Gastroesophageal sphincter (tissue), 3 donors: ENCODE results near the gene WFDC11.

Experiments
- POLR2A ChIP-seq, 2 donors: fragments of 450-650 bp; IDR thresholded peaks; one replicate each; pipeline ENCODE4 v1.6.1; 2017; ENCODE audit warnings: antibody characterized with exemption in 2 of 2, mild to moderate bottlenecking in 2 of 2, moderate library complexity in 1 of 2
- POLR2AphosphoS5 ChIP-seq: sonication (generic); formaldehyde crosslinking; IDR thresholded peaks from one replicate; pipeline ENCODE4 v1.6.1; 2017; ENCODE audit warnings: antibody characterized with exemption
- TF ChIP-seq, protein P1 (sequence below), 4 experiments: fragments of 200-600 bp in 2 of 4; fragments of 450-650 bp in 2 of 4; sonication (generic) in 1 of 4; IDR thresholded peaks; one replicate each; pipeline ENCODE4 v1.5.1; 2017 to 2019; ENCODE audit warnings: antibody characterized with exemption in 4 of 4, mild to moderate bottlenecking in 2 of 4, moderate library complexity in 2 of 4

DNA sequence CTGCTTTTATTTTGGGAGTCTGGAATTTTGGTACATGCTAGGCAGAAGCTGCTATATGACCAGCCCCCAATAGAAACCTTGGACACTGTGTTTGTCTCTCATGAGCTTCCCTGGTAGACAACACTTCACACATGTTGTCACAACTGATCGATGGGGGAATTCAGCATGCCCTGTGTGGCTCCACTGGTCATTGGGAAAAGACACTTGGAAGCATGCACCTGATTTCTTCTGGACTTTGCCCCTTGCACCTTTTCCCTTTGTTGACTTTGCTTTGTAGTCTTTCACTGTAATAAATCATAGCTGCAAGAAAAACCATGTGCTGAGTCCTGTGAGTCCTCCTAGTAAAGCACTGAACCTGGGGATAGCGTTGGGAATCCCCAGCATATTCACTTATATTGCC lies 48.4 kb downstream of the WFDC11 start:
- TF ChIP-seq, protein P1, sequence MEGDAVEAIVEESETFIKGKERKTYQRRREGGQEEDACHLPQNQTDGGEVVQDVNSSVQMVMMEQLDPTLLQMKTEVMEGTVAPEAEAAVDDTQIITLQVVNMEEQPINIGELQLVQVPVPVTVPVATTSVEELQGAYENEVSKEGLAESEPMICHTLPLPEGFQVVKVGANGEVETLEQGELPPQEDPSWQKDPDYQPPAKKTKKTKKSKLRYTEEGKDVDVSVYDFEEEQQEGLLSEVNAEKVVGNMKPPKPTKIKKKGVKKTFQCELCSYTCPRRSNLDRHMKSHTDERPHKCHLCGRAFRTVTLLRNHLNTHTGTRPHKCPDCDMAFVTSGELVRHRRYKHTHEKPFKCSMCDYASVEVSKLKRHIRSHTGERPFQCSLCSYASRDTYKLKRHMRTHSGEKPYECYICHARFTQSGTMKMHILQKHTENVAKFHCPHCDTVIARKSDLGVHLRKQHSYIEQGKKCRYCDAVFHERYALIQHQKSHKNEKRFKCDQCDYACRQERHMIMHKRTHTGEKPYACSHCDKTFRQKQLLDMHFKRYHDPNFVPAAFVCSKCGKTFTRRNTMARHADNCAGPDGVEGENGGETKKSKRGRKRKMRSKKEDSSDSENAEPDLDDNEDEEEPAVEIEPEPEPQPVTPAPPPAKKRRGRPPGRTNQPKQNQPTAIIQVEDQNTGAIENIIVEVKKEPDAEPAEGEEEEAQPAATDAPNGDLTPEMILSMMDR (IDR thresholded peaks at IDR 0.05) = no peak
- no peak for TF ChIP-seq POLR2AphosphoS5
- no peak for TF ChIP-seq POLR2A (IDR thresholded peaks at IDR 0.05)
